Esophagus muscularis mucosa (tissue), 4 donors: ENCODE measurements around the gene LETM1. TPM values are rescaled to one million over a fixed set of nuclear protein-coding genes. Genes with fewer than 3 reads are reported as not detected.

Experiments used
- DNase-seq: peaks from one replicate; pipeline ENCODE4 v3.0.0-alpha.2; 2017; ENCODE audit errors: extremely low spot score
- H3K27ac ChIP-seq, 4 donors: fragments of 200-600 bp; sonication (generic); replicated peaks in 1 of 4; 1 replicate in 3 of 4; 2 replicates in 1 of 4; pipeline ENCODE4 v1.5.1; 2016 to 2019; ENCODE audit warnings: mild to moderate bottlenecking in 1 of 4
- H3K27me3 ChIP-seq, 4 donors: fragments of 200-600 bp; sonication (generic); one replicate each; pipeline versions ENCODE4 v1.5.1 to v1.6.0; 2016 to 2019
- H3K36me3 ChIP-seq, 4 donors: fragments of 200-600 bp; sonication (generic); one replicate each; pipeline ENCODE4 v1.5.1; 2016 to 2019
- H3K4me1 ChIP-seq, 4 donors: fragments of 200-600 bp; sonication (generic); one replicate each; pipeline ENCODE4 v1.5.1; 2016 to 2019
- H3K4me3 ChIP-seq, 4 donors: fragments of 200-600 bp; sonication (generic); 1 replicate in 2 of 4; 2 replicates in 2 of 4; pipeline ENCODE4 v1.5.1; 2016 to 2019; ENCODE audit warnings: mild to moderate bottlenecking in 4 of 4, moderate library complexity in 1 of 4
- H3K9me3 ChIP-seq, 4 donors: fragments of 200-600 bp; sonication (generic); 1 replicate in 3 of 4; 2 replicates in 1 of 4; pipeline ENCODE4 v1.5.1; 2016 to 2019
- EP300 ChIP-seq: sonication (generic); formaldehyde crosslinking; IDR thresholded peaks from one replicate; pipeline ENCODE4 v1.6.1; 2017; ENCODE audit warnings: antibody characterized with exemption
- POLR2A ChIP-seq: fragments of 450-650 bp; IDR thresholded peaks from one replicate; pipeline ENCODE4 v1.6.1; 2017; ENCODE audit warnings: antibody characterized with exemption, moderate library complexity, mild to moderate bottlenecking, low read depth
- POLR2AphosphoS5 ChIP-seq, 2 donors: sonication (generic); formaldehyde crosslinking; IDR thresholded peaks; one replicate each; pipeline ENCODE4 v1.6.1; 2017; ENCODE audit warnings: antibody characterized with exemption in 2 of 2
- WGBS: methylation state at CpG from one replicate; pipeline ENCODE4 v1.1.5; 2018; 5-methylcytosine and 5-hydroxymethylcytosine counted together
- intact Hi-C: fragments of 100-400 bp; cut with DNase I; formaldehyde crosslinking; loops from one replicate; pipeline ENCODE4 v1.15.1; 2023
- total RNA-seq, 4 donors: library from RNA; depleted of rRNA; stranded (reverse); fragments of >200 nt; gene quantifications; one replicate each; pipeline versions ENCODE4 v1.1.0 to v1.2.1, GENCODE V29; 2016
- TF ChIP-seq, protein P1 (sequence below), 3 experiments: fragments of 200-600 bp in 2 of 3; fragments of 450-650 bp in 1 of 3; sonication (generic) in 2 of 3; IDR thresholded peaks; one replicate each; pipeline ENCODE4 v1.5.1; 2017 to 2019; ENCODE audit warnings: antibody characterized with exemption in 3 of 3, mild to moderate bottlenecking in 2 of 3, moderate library complexity in 1 of 3

LETM1 gene
- total RNA-seq, 4 donors from 2014 or later, result 23.7 to 34.7 (median 33.3) TPM

- Histone ChIP-seq H3K36me3 (no peaks in the 10 kb centered on the region), H3K27me3 (peaks cover 0 to 58% (median 0%) of the 10 kb centered on the region in 4 donors), H3K4me1 (peaks cover 0 to 4% (median 0%) of the 10 kb centered on the region in 4 donors), H3K4me3 (no peak overlapping the region), H3K27ac (no peak overlapping the region), H3K9me3 (no peaks in the 10 kb centered on the region)
- DNase-seq, result no peak
- intact Hi-C loops, result no loop called here
- no peak for TF ChIP-seq POLR2A
- TF ChIP-seq, protein P1, sequence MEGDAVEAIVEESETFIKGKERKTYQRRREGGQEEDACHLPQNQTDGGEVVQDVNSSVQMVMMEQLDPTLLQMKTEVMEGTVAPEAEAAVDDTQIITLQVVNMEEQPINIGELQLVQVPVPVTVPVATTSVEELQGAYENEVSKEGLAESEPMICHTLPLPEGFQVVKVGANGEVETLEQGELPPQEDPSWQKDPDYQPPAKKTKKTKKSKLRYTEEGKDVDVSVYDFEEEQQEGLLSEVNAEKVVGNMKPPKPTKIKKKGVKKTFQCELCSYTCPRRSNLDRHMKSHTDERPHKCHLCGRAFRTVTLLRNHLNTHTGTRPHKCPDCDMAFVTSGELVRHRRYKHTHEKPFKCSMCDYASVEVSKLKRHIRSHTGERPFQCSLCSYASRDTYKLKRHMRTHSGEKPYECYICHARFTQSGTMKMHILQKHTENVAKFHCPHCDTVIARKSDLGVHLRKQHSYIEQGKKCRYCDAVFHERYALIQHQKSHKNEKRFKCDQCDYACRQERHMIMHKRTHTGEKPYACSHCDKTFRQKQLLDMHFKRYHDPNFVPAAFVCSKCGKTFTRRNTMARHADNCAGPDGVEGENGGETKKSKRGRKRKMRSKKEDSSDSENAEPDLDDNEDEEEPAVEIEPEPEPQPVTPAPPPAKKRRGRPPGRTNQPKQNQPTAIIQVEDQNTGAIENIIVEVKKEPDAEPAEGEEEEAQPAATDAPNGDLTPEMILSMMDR (IDR thresholded peaks at IDR 0.05), result no peak
- no peak for TF ChIP-seq EP300
- TF ChIP-seq POLR2AphosphoS5 (IDR thresholded peaks at IDR 0.05), result no peak
- WGBS, result 92% methylated on average over 61 of the region's 71 CpGs
Measured at GRCh38 chr4:1802720-1803522, 53.0 kb downstream of the LETM1 start.

DNA sequence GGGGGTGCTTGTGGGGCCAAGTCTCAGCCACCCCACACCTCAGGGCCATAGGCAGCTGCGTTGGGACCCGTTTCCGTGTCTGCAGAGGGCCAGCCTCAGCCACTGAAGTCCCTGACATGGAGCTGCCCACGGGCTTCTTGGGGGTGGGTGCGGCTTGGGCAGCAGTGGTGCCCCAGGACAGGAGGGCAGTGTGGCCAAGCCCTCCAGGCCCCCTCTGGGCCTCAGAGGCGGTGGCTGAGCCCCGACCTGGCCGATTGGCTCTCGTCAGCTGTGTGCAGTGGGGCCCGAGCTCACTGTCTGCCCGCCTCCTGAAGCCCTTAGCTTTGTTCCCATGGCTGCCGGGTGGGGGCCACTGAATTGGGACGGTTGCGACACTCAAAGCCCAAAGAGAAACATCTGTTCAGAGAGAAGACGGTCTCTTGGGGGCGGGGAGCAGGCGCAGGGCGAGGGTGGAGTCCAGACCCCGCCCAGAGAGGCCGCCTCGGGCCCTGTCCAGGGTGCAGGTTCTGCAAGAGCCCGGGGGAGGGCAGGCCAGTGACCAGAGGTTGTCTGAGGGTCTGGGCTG lies 53.7 kb downstream of the LETM1 start:
- TF ChIP-seq POLR2A, result no peak
- TF ChIP-seq EP300, result no peak
- no peak for TF ChIP-seq POLR2AphosphoS5 (IDR thresholded peaks at IDR 0.05)
- TF ChIP-seq, protein P1 (IDR thresholded peaks at IDR 0.05), result no peak
- no peak for DNase-seq
- intact Hi-C loops, result no loop called here
- H3K27ac ChIP-seq, result no peak overlapping the region
- H3K27me3 ChIP-seq, result peaks cover 0 to 65% (median 3%) of the 10 kb centered on the region in 4 donors
- 88% methylated on average over 10 of the region's 22 CpGs for WGBS
- no peak overlapping the region for H3K4me3 ChIP-seq
- H3K4me1 ChIP-seq, result peaks cover 0 to 4% (median 0%) of the 10 kb centered on the region in 4 donors
- H3K36me3 ChIP-seq, result no peaks in the 10 kb centered on the region
- H3K9me3 ChIP-seq, result no peaks in the 10 kb centered on the region

DNA sequence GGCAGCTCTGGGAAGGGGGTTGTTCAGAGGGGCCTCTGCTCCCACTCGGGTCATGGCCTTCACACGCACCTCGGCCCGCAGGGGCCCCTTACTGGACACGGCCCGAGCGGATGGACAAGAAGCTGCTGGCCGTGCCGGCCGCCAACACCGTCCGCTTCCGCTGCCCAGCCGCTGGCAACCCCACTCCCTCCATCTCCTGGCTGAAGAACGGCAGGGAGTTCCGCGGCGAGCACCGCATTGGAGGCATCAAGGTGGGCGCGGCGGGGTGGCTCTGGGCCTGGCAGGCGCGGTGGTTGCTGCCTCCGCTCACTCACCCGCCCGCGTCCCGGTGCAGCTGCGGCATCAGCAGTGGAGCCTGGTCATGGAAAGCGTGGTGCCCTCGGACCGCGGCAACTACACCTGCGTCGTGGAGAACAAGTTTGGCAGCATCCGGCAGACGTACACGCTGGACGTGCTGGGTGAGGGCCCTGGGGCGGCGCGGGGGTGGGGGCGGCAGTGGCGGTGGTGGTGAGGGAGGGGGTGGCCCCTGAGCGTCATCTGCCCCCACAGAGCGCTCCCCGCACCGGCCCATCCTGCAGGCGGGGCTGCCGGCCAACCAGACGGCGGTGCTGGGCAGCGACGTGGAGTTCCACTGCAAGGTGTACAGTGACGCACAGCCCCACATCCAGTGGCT lies 54.5 kb downstream of the LETM1 start:
- Histone ChIP-seq H3K9me3 (no peaks in the 10 kb centered on the region), H3K4me1 (peaks cover 0 to 4% (median 0%) of the 10 kb centered on the region in 4 donors), H3K4me3 (no peak overlapping the region), H3K27me3 (peaks cover 0 to 68% (median 7%) of the 10 kb centered on the region in 4 donors), H3K27ac (no peak overlapping the region), H3K36me3 (no peaks in the 10 kb centered on the region)
- intact Hi-C loops, result no loop called here
- no peak for TF ChIP-seq POLR2AphosphoS5 (IDR thresholded peaks at IDR 0.05)
- TF ChIP-seq EP300, result no peak
- TF ChIP-seq POLR2A, result no peak
- TF ChIP-seq, protein P1 (IDR thresholded peaks at IDR 0.05), result no peak
- WGBS, result 95% methylated on average over 25 of the region's 56 CpGs
- no peak for DNase-seq

DNA sequence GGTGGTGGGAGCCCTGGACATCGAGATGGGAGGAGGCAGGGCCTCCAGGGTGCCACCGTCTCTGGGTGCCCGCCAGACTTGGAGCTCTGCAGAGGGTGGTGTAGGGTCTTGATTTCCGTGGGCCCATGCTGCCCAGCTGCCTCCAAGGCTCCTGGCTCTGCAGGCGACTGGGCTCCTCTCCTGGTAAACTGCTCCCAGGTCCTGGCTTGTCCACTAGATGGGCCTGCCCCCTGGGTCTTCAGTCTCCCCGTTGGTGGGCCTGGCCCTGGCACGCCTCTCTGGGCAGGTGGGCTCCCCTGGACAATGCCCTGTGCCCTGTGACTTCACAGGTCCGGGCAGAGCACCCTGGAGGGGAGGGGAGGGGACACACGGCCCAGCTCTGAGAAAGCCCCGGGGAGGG lies 55.2 kb downstream of the LETM1 start:
- no peak for TF ChIP-seq EP300
- TF ChIP-seq, protein P1 (IDR thresholded peaks at IDR 0.05), result no peak
- DNase-seq, result no peak
- Histone ChIP-seq H3K36me3 (no peaks in the 10 kb centered on the region), H3K4me1 (peaks cover 0 to 5% (median 1%) of the 10 kb centered on the region in 4 donors), H3K9me3 (no peaks in the 10 kb centered on the region), H3K27me3 (peaks cover 0 to 71% (median 13%) of the 10 kb centered on the region in 4 donors), H3K4me3 (no peak overlapping the region), H3K27ac (no peak overlapping the region)
- 80% methylated on average over 5 of the region's 10 CpGs for WGBS
- intact Hi-C loops, result no loop called here
